Hepatocyte (in vitro differentiated cells): ENCODE results near the gene AGBL4. TPM values are rescaled to one million over a fixed set of nuclear protein-coding genes. Genes with fewer than 3 reads are reported as not detected.

ENCODE experiments used
- DNase-seq: peaks from one replicate; pipeline ENCODE4 v3.0.0-alpha.2; 2016; ENCODE audit warnings: low spot score
- H2AFZ ChIP-seq: fragments of 200-600 bp; sonication (generic); 2 replicates; pipeline ENCODE4 v1.6.0; 2016; ENCODE audit warnings: antibody characterized with exemption, mild to moderate bottlenecking
- H3K27ac ChIP-seq: fragments of 200-600 bp; sonication (generic); 2 replicates; pipeline ENCODE4 v1.5.1; 2016; ENCODE audit warnings: mild to moderate bottlenecking
- H3K27me3 ChIP-seq: fragments of 200-600 bp; sonication (generic); 2 replicates; pipeline ENCODE4 v1.6.1; 2016
- H3K36me3 ChIP-seq: fragments of 200-600 bp; sonication (generic); replicated peaks from 2 replicates; pipeline ENCODE4 v1.5.1; 2016; ENCODE audit warnings: low read depth; ENCODE audit not compliant: insufficient read depth
- H3K4me1 ChIP-seq: fragments of 200-600 bp; sonication (generic); 2 replicates; pipeline ENCODE4 v1.5.1; 2016; ENCODE audit warnings: mild to moderate bottlenecking, moderate library complexity; ENCODE audit not compliant: insufficient read depth
- H3K4me2 ChIP-seq: fragments of 200-600 bp; sonication (generic); 2 replicates; pipeline ENCODE4 v1.6.0; 2016
- H3K4me3 ChIP-seq: fragments of 200-600 bp; sonication (generic); 2 replicates; pipeline ENCODE4 v1.5.1; 2016; ENCODE audit warnings: mild to moderate bottlenecking
- H3K79me2 ChIP-seq: fragments of 200-600 bp; sonication (generic); 2 replicates; pipeline ENCODE4 v1.6.0; 2017; ENCODE audit warnings: mild to moderate bottlenecking
- H3K9me2 ChIP-seq: fragments of 200-600 bp; sonication (generic); replicated peaks from 2 replicates; pipeline ENCODE4 v1.6.0; 2017; ENCODE audit warnings: mild to moderate bottlenecking; ENCODE audit not compliant: insufficient read depth
- H3K9me3 ChIP-seq: fragments of 200-600 bp; sonication (generic); 2 replicates; pipeline ENCODE4 v1.5.1; 2016; ENCODE audit warnings: low read depth, mild to moderate bottlenecking
- H4K20me1 ChIP-seq: fragments of 200-600 bp; sonication (generic); 2 replicates; pipeline ENCODE4 v1.6.0; 2016; ENCODE audit warnings: mild to moderate bottlenecking; ENCODE audit not compliant: insufficient read depth, poor library complexity, severe bottlenecking
- EZH2 ChIP-seq: fragments of 200-600 bp; sonication (generic); IDR thresholded peaks from 2 replicates; pipeline ENCODE4 v1.6.1; 2016; ENCODE audit warnings: antibody characterized with exemption, mild to moderate bottlenecking, borderline replicate concordance
- EZH2phosphoT487 ChIP-seq: fragments of 200-600 bp; sonication (generic); IDR thresholded peaks from one replicate; pipeline ENCODE4 v1.6.1; 2018; ENCODE audit warnings: antibody characterized with exemption, mild to moderate bottlenecking, low read depth, moderate library complexity; ENCODE audit not compliant: unreplicated experiment, severe bottlenecking
- WGBS: methylation state at CpG from one replicate; pipeline ENCODE4 v1.1.6; 2016; ENCODE audit warnings: low lambda C conversion rate; ENCODE audit errors: missing lambda C conversion rate; 5-methylcytosine and 5-hydroxymethylcytosine counted together
- polyA plus RNA-seq: library from polyadenylated mRNA; unstranded; fragments of >200 nt; fragmentation: Nextera tagmentation; extraction: Ambion mirVana; gene quantifications from 2 replicates; pipeline ENCODE4 v1.2.1, GENCODE V29; 2016
- total RNA-seq: library from RNA; depleted of rRNA; stranded (reverse); fragments of >200 nt; gene quantifications from 2 replicates; pipeline ENCODE4 v1.2.3, GENCODE V29; 2014
- TF ChIP-seq, protein P1 (sequence below): fragments of 200-600 bp; sonication (generic); IDR thresholded peaks from 2 replicates; pipeline ENCODE4 v1.5.1; 2016; ENCODE audit warnings: antibody characterized with exemption, mild to moderate bottlenecking; ENCODE audit not compliant: poor library complexity

AGBL4 gene
- total and polyA plus RNA-seq, 2 experiments from 2014 or later, result 0.50 to 0.73 TPM

DNA sequence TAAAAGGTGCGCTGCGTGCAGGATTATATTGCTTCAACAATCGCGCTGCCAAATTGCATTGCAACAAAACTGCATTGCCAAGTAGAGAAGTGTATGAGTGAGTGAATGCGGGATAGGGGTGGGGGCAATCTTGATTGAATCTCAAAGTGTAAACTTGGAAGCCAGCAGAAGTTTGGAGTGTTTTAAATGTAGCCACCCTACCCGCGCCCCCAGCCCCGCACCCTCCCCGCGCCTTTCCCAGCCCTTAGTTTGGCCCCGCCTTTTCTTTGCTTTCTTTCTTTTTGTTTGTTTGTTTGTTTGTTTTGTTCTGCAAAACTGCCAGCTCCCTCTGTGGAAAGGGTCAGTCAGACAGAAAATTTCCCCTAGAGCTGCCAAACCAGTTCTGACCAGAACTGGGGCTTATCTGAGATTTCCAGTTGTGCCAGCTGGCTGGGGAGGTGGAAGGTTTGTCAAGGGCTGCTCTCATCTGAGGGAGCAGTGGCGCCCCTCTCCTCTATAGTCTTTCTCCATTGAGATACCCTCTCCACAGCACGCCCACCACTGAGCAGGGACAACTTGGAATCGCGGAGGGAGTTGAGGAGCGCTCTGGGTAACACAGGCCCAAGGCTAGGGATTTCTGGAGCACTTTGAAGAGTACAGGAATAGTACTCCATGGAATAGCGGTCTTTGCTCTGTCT, 1246.4 kb downstream of the AGBL4 start:
- H3K27ac ChIP-seq, result peak overlapping the region; percentile 22
- H4K20me1 ChIP-seq, result no peaks in the 10 kb centered on the region
- peaks cover 15% of the 10 kb centered on the region for H3K4me1 ChIP-seq
- peak; percentile 22 for DNase-seq
- WGBS, result 8% methylated on average over 17 of the region's 17 CpGs
- H3K4me3 ChIP-seq, result peak overlapping the region; percentile 91
- peak overlapping the region; percentile 86 for H2AFZ ChIP-seq
- H3K4me2 ChIP-seq, result peak overlapping the region; percentile 89
- H3K9me2 ChIP-seq, result no peaks in the 10 kb centered on the region
- H3K9me3 ChIP-seq, result no peaks in the 10 kb centered on the region
- H3K36me3 ChIP-seq, result no peaks in the 10 kb centered on the region
- H3K79me2 ChIP-seq, result peaks cover 12% of the 10 kb centered on the region
- TF ChIP-seq EZH2 (no peak), EZH2phosphoT487 (no peak)
- H3K27me3 ChIP-seq, result no peaks in the 10 kb centered on the region

DNA sequence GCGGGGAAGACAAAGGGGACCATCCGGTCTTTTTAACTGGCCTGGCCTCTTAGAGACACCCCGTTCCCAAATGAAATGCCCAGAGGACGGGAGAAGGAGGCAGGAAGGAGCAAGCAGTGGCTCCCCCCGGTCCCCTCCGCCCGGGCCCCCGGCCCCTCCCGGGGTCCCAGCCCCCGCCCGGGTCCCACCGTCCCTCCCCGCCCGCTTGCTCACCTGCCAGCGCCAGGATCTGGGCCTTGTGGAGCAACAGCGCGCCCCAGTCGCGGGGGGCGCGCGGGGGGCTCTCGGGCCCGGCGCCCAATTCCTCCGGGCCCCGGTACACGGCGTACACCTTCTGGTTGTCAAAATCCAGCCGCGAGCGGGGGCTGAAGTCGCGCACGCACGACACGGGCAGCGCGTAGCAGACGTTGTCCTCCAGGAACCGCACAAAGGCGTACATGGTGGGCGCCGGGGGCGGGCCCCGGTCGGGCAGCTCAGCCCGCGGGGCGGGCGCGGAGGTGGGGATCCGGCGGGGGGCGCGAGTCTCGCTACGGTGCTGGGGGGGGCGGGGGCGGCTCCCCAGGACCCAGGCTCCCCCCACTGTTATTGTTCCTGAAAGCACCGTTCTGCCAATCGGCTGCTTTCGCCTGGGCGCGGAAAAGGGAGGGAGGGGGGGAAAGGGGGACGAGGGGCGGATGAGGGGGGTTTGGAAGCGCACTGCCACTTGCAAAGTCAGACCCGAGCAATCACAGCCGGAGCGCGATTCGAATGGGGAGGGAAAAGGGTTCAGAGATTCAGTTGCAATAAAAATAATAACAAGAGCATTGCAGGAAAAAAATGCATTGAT, 1247.1 kb downstream of the AGBL4 start, which contains the start of gene BEND5:
BEND5 (minus strand) TSS at position 499 of the 826 bp plus-strand sequence; CDS start at position 439, 60 bp downstream.
- Histone ChIP-seq H3K36me3 (no peaks in the 10 kb centered on the region), H2AFZ (peak within 1 kb of the TSS; percentile 86), H4K20me1 (no peaks in the 10 kb centered on the region), H3K9me2 (no peaks in the 10 kb centered on the region), H3K27ac (peak within 1 kb of the TSS; percentile 79), H3K4me1 (peaks cover 20% of the 10 kb centered on the region), H3K79me2 (peaks cover 12% of the 10 kb centered on the region), H3K4me3 (peak within 1 kb of the TSS; percentile 91), H3K27me3 (no peaks in the 10 kb centered on the region), H3K9me3 (no peaks in the 10 kb centered on the region), H3K4me2 (peak within 1 kb of the TSS; percentile 89)
- 1% methylated on average over 35 of the region's 73 CpGs for WGBS
- TF ChIP-seq, protein P1, sequence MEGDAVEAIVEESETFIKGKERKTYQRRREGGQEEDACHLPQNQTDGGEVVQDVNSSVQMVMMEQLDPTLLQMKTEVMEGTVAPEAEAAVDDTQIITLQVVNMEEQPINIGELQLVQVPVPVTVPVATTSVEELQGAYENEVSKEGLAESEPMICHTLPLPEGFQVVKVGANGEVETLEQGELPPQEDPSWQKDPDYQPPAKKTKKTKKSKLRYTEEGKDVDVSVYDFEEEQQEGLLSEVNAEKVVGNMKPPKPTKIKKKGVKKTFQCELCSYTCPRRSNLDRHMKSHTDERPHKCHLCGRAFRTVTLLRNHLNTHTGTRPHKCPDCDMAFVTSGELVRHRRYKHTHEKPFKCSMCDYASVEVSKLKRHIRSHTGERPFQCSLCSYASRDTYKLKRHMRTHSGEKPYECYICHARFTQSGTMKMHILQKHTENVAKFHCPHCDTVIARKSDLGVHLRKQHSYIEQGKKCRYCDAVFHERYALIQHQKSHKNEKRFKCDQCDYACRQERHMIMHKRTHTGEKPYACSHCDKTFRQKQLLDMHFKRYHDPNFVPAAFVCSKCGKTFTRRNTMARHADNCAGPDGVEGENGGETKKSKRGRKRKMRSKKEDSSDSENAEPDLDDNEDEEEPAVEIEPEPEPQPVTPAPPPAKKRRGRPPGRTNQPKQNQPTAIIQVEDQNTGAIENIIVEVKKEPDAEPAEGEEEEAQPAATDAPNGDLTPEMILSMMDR, result peak; percentile 6
- TF ChIP-seq EZH2 (no peak), EZH2phosphoT487 (no peak)
- DNase-seq, result peak; percentile 78

DNA sequence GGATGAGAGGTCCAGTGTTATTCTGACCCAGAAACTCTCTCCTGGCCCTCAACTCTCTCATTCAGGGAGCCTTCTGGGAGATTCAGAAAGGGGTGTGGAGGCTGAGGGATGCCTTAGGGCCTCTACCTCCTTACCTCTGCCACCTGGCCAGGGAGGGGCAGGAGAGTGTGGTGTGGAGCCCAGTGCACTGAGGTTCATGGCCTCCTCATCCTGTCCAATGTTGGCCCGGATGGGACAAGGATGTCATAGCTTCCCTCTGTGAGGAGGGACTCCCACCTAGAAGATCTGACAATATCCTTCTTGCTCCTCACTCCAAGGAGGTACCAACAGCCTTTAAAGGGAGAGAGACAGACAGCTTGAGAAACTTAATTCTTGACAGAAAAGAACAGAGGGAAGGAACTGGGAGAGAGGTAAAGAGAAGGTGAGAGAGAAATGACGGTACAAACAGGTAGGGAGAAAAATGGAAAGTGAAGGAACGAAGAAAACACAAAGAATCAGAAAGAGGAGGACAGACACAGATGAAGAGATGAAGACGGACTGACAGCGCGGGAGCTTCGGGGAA, 1247.8 kb downstream of the AGBL4 start:
- TF ChIP-seq, protein P1, result no peak
- TF ChIP-seq EZH2phosphoT487 (no peak), EZH2 (no peak)
- Histone ChIP-seq H3K27ac (peak overlapping the region; percentile 79), H3K9me3 (no peaks in the 10 kb centered on the region), H3K79me2 (peaks cover 17% of the 10 kb centered on the region), H3K9me2 (no peaks in the 10 kb centered on the region), H4K20me1 (no peaks in the 10 kb centered on the region), H3K4me3 (peak overlapping the region; percentile 91), H3K27me3 (no peaks in the 10 kb centered on the region), H3K36me3 (no peaks in the 10 kb centered on the region), H2AFZ (peak overlapping the region; percentile 86), H3K4me2 (peak overlapping the region; percentile 89), H3K4me1 (peaks cover 25% of the 10 kb centered on the region)
- DNase-seq, result no peak
- WGBS, result 6% methylated on average over 7 of the region's 7 CpGs

DNA sequence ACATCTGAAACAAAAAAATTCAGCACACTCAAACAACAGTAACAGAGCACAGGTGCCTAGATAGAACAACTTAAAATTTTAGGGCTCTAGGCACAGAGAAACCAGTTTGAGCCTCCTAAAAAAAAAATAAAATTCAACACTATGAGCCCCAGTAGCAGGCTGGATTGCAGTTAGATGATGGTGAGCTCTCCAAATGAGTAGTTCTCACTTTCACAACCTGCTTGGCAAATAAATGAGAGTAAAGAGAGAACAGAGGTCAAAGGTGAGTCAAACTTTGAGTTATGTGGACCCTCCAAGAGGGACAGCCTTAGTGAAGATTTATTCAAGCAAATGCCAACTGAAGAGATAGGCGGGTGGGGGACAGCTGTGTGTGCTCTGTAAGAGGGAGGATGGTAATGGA, 1250.6 kb downstream of the AGBL4 start:
- H3K9me3 ChIP-seq, result no peaks in the 10 kb centered on the region
- no peak for DNase-seq
- no peaks in the 10 kb centered on the region for H3K36me3 ChIP-seq
- no peaks in the 10 kb centered on the region for H3K27me3 ChIP-seq
- H3K4me2 ChIP-seq, result peak overlapping the region; percentile 14
- no peaks in the 10 kb centered on the region for H4K20me1 ChIP-seq
- no peak overlapping the region for H2AFZ ChIP-seq
- peaks cover 30% of the 10 kb centered on the region for H3K79me2 ChIP-seq
- H3K9me2 ChIP-seq, result no peaks in the 10 kb centered on the region
- peaks cover 35% of the 10 kb centered on the region for H3K4me1 ChIP-seq
- H3K27ac ChIP-seq, result no peak overlapping the region
- WGBS, result 82% methylated on average over 1 of the region's 1 CpG
- H3K4me3 ChIP-seq, result no peak overlapping the region
- TF ChIP-seq, protein P1, result no peak
